IMR-90 (cell line): ENCODE results near the gene COLEC11. TPM values are rescaled to one million over a fixed set of nuclear protein-coding genes. Genes with fewer than 3 reads are reported as not detected.

Source experiments
- ATAC-seq: fragments of 200-7000 bp; cut with Tn5 transposase; 2 replicates; pipeline ENCODE4 v1.9.1; 2020; ENCODE audit warnings: low read depth, mild to moderate bottlenecking, moderate library complexity
- BruUV-seq: library from RNA; stranded (reverse); fragments of 400-500 nt; replicated peaks from 2 replicates; lab custom pipeline; 2021; lab: Mats Ljungman, UMichigan
- CTCF ChIA-PET: fragments of 300-600 bp; formaldehyde crosslinking; extraction: SDS; loops from one replicate; lab custom pipeline; 2021; ENCODE audit warnings: antibody characterized with exemption; lab: Yijun Ruan, JAX
- POLR2A ChIA-PET: fragments of 300-600 bp; sonication (Branson Sonifier 250); formaldehyde crosslinking; loops from one replicate; lab custom pipeline; 2022; ENCODE audit warnings: antibody characterized with exemption; ENCODE audit not compliant: unreplicated experiment; lab: Charles Lee
- DNase-seq: peaks from one replicate; pipeline ENCODE4 v3.0.0; 2013
- H2AFZ ChIP-seq: replicated peaks from 2 replicates; pipeline ENCODE3; 2013; ENCODE audit warnings: low read length, mild to moderate bottlenecking; ENCODE audit not compliant: poor library complexity
- H2AK5ac ChIP-seq: 2 replicates; pipeline ENCODE4 v1.6.1; 2013; ENCODE audit warnings: low read depth, low read length, inconsistent platforms
- H2AK9ac ChIP-seq: replicated peaks from 2 replicates; pipeline ENCODE3; 2013; ENCODE audit warnings: mild to moderate bottlenecking, low read depth, low read length, moderate library complexity; ENCODE audit not compliant: poor library complexity
- H2BK120ac ChIP-seq: 2 replicates; pipeline ENCODE4 v1.6.1; 2013; ENCODE audit warnings: low read depth, low read length, inconsistent platforms
- H2BK15ac ChIP-seq: 3 replicates; pipeline ENCODE4 v1.6.1; 2013; ENCODE audit warnings: low read depth, low read length, inconsistent platforms
- H2BK20ac ChIP-seq: 2 replicates; pipeline ENCODE4 v1.6.1; 2013; ENCODE audit warnings: low read depth, mild to moderate bottlenecking, inconsistent platforms, low read length, moderate library complexity
- H2BK5ac ChIP-seq: 2 replicates; pipeline ENCODE4 v1.6.1; 2013; ENCODE audit warnings: mild to moderate bottlenecking, low read depth, low read length, inconsistent platforms; ENCODE audit not compliant: poor library complexity, severe bottlenecking
- H3K14ac ChIP-seq: replicated peaks from 2 replicates; pipeline ENCODE4 v1.6.1; 2013; ENCODE audit warnings: low read depth, low read length, inconsistent platforms
- H3K18ac ChIP-seq: 2 replicates; pipeline ENCODE4 v1.6.1; 2013; ENCODE audit warnings: low read depth, low read length, control low read depth
- H3K23ac ChIP-seq: 2 replicates; pipeline ENCODE4 v1.6.1; 2013; ENCODE audit warnings: low read depth, low read length, inconsistent platforms
- H3K27ac ChIP-seq: 2 replicates; pipeline ENCODE4 v1.5.1; 2013; ENCODE audit warnings: mild to moderate bottlenecking, control low read depth, low read length; ENCODE audit not compliant: insufficient read depth
- H3K27me3 ChIP-seq: 2 replicates; pipeline ENCODE4 v1.6.1; 2013; ENCODE audit warnings: low read length; ENCODE audit not compliant: control insufficient read depth, insufficient read depth
- H3K36me3 ChIP-seq: 2 replicates; pipeline ENCODE4 v1.6.1; 2013; ENCODE audit warnings: low read length, mixed read lengths; ENCODE audit not compliant: control insufficient read depth, insufficient read depth
- H3K4ac ChIP-seq: 2 replicates; pipeline ENCODE4 v1.6.1; 2013; ENCODE audit warnings: low read depth, low read length, inconsistent platforms
- H3K4me1 ChIP-seq: 2 replicates; pipeline ENCODE4 v1.6.1; 2013; ENCODE audit warnings: low read length, mixed read lengths; ENCODE audit not compliant: control insufficient read depth, insufficient read depth
- H3K4me2 ChIP-seq: 2 replicates; pipeline ENCODE4 v1.6.1; 2013; ENCODE audit warnings: low read depth, mild to moderate bottlenecking, control low read depth, low read length, moderate library complexity
- H3K4me3 ChIP-seq: 2 replicates; pipeline ENCODE4 v1.5.1; 2013; ENCODE audit warnings: low read depth, mild to moderate bottlenecking, control low read depth, low read length, moderate library complexity; ENCODE audit not compliant: insufficient read depth
- H3K56ac ChIP-seq: 2 replicates; pipeline ENCODE4 v1.6.1; 2013; ENCODE audit warnings: low read length, inconsistent platforms; ENCODE audit not compliant: insufficient read depth; ENCODE audit errors: extremely low read depth
- H3K79me1 ChIP-seq, 2 experiments: 2 replicates each; pipeline ENCODE4 v1.6.1; 2013; ENCODE audit warnings: low read length in 2 of 2, inconsistent platforms in 1 of 2, low read depth in 1 of 2
- H3K9ac ChIP-seq: 2 replicates; pipeline ENCODE4 v1.6.1; 2013; ENCODE audit warnings: low read depth, low read length, control low read depth
- H3K9me1 ChIP-seq: 2 replicates; pipeline ENCODE4 v1.6.1; 2013; ENCODE audit warnings: low read length, inconsistent platforms; ENCODE audit not compliant: insufficient read depth
- H3K9me3 ChIP-seq: 2 replicates; pipeline ENCODE4 v1.6.1; 2013; ENCODE audit warnings: low read length; ENCODE audit not compliant: control insufficient read depth, insufficient read depth
- H4K20me1 ChIP-seq: 2 replicates; pipeline ENCODE4 v1.6.1; 2013; ENCODE audit warnings: low read length, inconsistent platforms; ENCODE audit not compliant: insufficient read depth
- H4K5ac ChIP-seq: 2 replicates; pipeline ENCODE4 v1.6.1; 2013; ENCODE audit warnings: mild to moderate bottlenecking, low read depth, low read length, control low read depth
- H4K8ac ChIP-seq, 2 experiments: 2 replicates each; pipeline ENCODE4 v1.6.1; 2013; ENCODE audit warnings: low read depth in 2 of 2, low read length in 2 of 2, control low read depth in 1 of 2, inconsistent platforms in 1 of 2
- H4K91ac ChIP-seq: 2 replicates; pipeline ENCODE4 v1.6.1; 2013; ENCODE audit warnings: low read depth, low read length, inconsistent platforms; ENCODE audit not compliant: insufficient read depth
- RAD21 ChIP-seq: IDR thresholded peaks from 2 replicates; pipeline ENCODE4 v1.6.1; 2012; ENCODE audit warnings: low read length, improper control_type of control experiment
- SMC3 ChIP-seq: fragments of 150-350 bp; IDR thresholded peaks from 2 replicates; pipeline ENCODE4 v1.6.1; 2016; ENCODE audit warnings: low read depth, mild to moderate bottlenecking, antibody characterized with exemption, low read length, moderate library complexity
- USF2 ChIP-seq: fragments of 150-350 bp; IDR thresholded peaks from 2 replicates; pipeline ENCODE4 v1.6.1; 2017; ENCODE audit warnings: mild to moderate bottlenecking, antibody characterized with exemption, low read length, low read depth
- WGBS, 2 experiments: methylation state at CpG; one replicate each; pipeline versions ENCODE4 v1.1.5 to v1.1.7; 2013; ENCODE audit warnings: missing lambda C conversion rate in 2 of 2; ENCODE audit not compliant: insufficient read length in 1 of 2; ENCODE audit errors: extremely low coverage in 2 of 2; 5-methylcytosine and 5-hydroxymethylcytosine counted together
- dilution Hi-C: fragments of 300-500 bp; cut with HindIII; formaldehyde crosslinking; loops from one replicate; pipeline ENCODE4 v1.14.3; 2018; ENCODE audit warnings: low sequenced_read_pairs; ENCODE audit not compliant: unreplicated experiment
- in situ Hi-C: fragments of 300-500 bp; cut with MboI; formaldehyde crosslinking; loops from 3 replicates; pipeline ENCODE4 v1.14.3; 2019; ENCODE audit warnings: low sequenced_read_pairs, inconsistent platforms, mixed read lengths
- intact Hi-C: fragments of 100-400 bp; cut with micrococcal nuclease; formaldehyde crosslinking; loops from 2 replicates; pipeline ENCODE4 v1.10.0; 2022
- polyA plus RNA-seq, 3 experiments: library from polyadenylated mRNA; depleted of rRNA; stranded (reverse); fragments of >200 nt; gene quantifications; 2 replicates each; pipeline ENCODE4 v1.2.3, GENCODE V29; 2012; ENCODE audit warnings: low replicate concordance in 1 of 3
- total RNA-seq: library from RNA; depleted of rRNA; stranded (reverse); fragments of >200 nt; gene quantifications from 2 replicates; pipeline ENCODE4 v1.2.3, GENCODE V29; 2012

COLEC11 gene
- total and polyA plus RNA-seq, 2 of the 4 experiments (the other 2 are of a cell fraction), result under 0.01 to 0.24 TPM

GRCh38 chr2:3646446-3646845 lies 51.5 kb downstream of the COLEC11 start:
- Histone ChIP-seq H3K27me3 (no peaks in the 10 kb centered on the region; the same call in 1 of the 2 replicates), H4K20me1 (no peaks in the 10 kb centered on the region), H3K9ac (no peak overlapping the region), H4K5ac (no peak overlapping the region), H3K9me1 (no peaks in the 10 kb centered on the region), H2BK5ac (no peak overlapping the region), H3K14ac (no peak overlapping the region), H3K36me3 (no peaks in the 10 kb centered on the region), H3K56ac (no peak overlapping the region), H2AK9ac (no peak overlapping the region), H2BK15ac (no peak overlapping the region), H2AFZ (no peak overlapping the region), H3K4me3 (no peak overlapping the region), H3K4me2 (no peak overlapping the region), H2BK120ac (no peak overlapping the region), H3K18ac (no peak overlapping the region), H4K91ac (no peak overlapping the region), H3K27ac (no peak overlapping the region), H3K9me3 (no peaks in the 10 kb centered on the region), H3K4ac (no peak overlapping the region), H3K4me1 (peaks cover 3% of the 10 kb centered on the region; the same call in 1 of the 2 replicates), H4K8ac (no peak overlapping the region), H2BK20ac (no peak overlapping the region), H3K79me1 (no peaks in the 10 kb centered on the region), H3K23ac (no peak overlapping the region), H2AK5ac (no peak overlapping the region)
- WGBS, 2 experiments, result 60% methylated on average over 1 of the region's 8 CpGs; no CpG with 5 or more reads in 1 of the 2 experiments
- in situ Hi-C loops, result loop anchor here (10.0 kb wide), 1 partner anchor 222 kb away; no protein-coding TSS in a partner anchor
- dilution Hi-C loops, result no loop called here
- ChIA-PET CTCF (no interaction called here), POLR2A (no interaction called here)
- no TSS peak for BruUV-seq
- DNase-seq, result no peak
- TF ChIP-seq RAD21 (no peak), SMC3 (no peak), USF2 (no peak)
- ATAC-seq, result no peak
- intact Hi-C loops, result no loop called here
